ENCODE data around the gene TAF7L.
"Not testable (repeated sequence)": the region's sequence is repeated elsewhere in the genome, so short reads cannot be mapped to it uniquely, and the experiment has no call there.

Gene TAF7L

GRCh38 chrX:101290957-101291603, at the start of gene TAF7L:
TAF7L (minus strand) TSS chrX:101291334; CDS start chrX:101287543, 3,791 bp downstream.
- no peaks in the 10 kb centered on the region for H3K4me1 Mint-ChIP-seq
- H3K36me3 Mint-ChIP-seq (ENCODE audit: insufficient read depth) = no peaks in the 10 kb centered on the region
- H3K9me3 Mint-ChIP-seq = no peaks in the 10 kb centered on the region
- no peaks in the 10 kb centered on the region for H3K27me3 Mint-ChIP-seq
- ATAC-seq (replicated peaks; ENCODE audit: extremely low read depth, poor library complexity, severe bottlenecking) (no peak), DNase-seq (ENCODE audit: low spot score in 2 of 2) (no peak)
- H3K27ac Mint-ChIP-seq (ENCODE audit: low read depth) = no peak within 1 kb of the TSS
- no peak within 1 kb of the TSS for H3K4me3 Mint-ChIP-seq

GRCh38 chrX:101337776-101338271, 46.7 kb upstream of the TAF7L start:
- H3K27ac Mint-ChIP-seq (ENCODE audit: low read depth) = no peak overlapping the region
- no peaks in the 10 kb centered on the region for H3K9me3 Mint-ChIP-seq
- no peaks in the 10 kb centered on the region for H3K27me3 Mint-ChIP-seq
- H3K4me3 Mint-ChIP-seq = no peak overlapping the region
- ATAC-seq (replicated peaks; ENCODE audit: extremely low read depth, poor library complexity, severe bottlenecking) = no peak
- DNase-seq (ENCODE audit: low spot score in 2 of 2) = no peak
- no peaks in the 10 kb centered on the region for H3K4me1 Mint-ChIP-seq
- H3K36me3 Mint-ChIP-seq (ENCODE audit: insufficient read depth) = peaks cover 2% of the 10 kb centered on the region

GRCh38 chrX:101334310-101334709, 43.2 kb upstream of the TAF7L start:
- not testable (repeated sequence) for ATAC-seq (replicated peaks; ENCODE audit: extremely low read depth, poor library complexity, severe bottlenecking); H3K4me3 Mint-ChIP-seq; DNase-seq (ENCODE audit: low spot score in 2 of 2); H3K9me3 Mint-ChIP-seq; H3K36me3 Mint-ChIP-seq (ENCODE audit: insufficient read depth); H3K27me3 Mint-ChIP-seq; H3K27ac Mint-ChIP-seq (ENCODE audit: low read depth); H3K4me1 Mint-ChIP-seq

GRCh38 chrX:101326600-101326999, 35.5 kb upstream of the TAF7L start:
- not testable (repeated sequence) for DNase-seq (ENCODE audit: low spot score in 2 of 2); ATAC-seq (replicated peaks; ENCODE audit: extremely low read depth, poor library complexity, severe bottlenecking); H3K27ac Mint-ChIP-seq (ENCODE audit: low read depth); H3K4me3 Mint-ChIP-seq; H3K9me3 Mint-ChIP-seq; H3K4me1 Mint-ChIP-seq; H3K36me3 Mint-ChIP-seq (ENCODE audit: insufficient read depth); H3K27me3 Mint-ChIP-seq

- Mint-ChIP-seq H3K9me3 (no peaks in the 10 kb centered on the region), H3K4me3 (no peak overlapping the region), H3K27ac (ENCODE audit: low read depth) (no peak overlapping the region), H3K36me3 (ENCODE audit: insufficient read depth) (peaks cover 1% of the 10 kb centered on the region), H3K27me3 (no peaks in the 10 kb centered on the region), H3K4me1 (no peaks in the 10 kb centered on the region)
- no peak for ATAC-seq (replicated peaks; ENCODE audit: extremely low read depth, poor library complexity, severe bottlenecking)
- DNase-seq (ENCODE audit: low spot score in 2 of 2) = no peak
Measured at GRCh38 chrX:101303790-101304189, 12.7 kb upstream of the TAF7L start.

GRCh38 chrX:101295603-101296002, 4.5 kb upstream of the TAF7L start:
- not testable (repeated sequence) for H3K9me3 Mint-ChIP-seq; H3K4me3 Mint-ChIP-seq; ATAC-seq (replicated peaks; ENCODE audit: extremely low read depth, poor library complexity, severe bottlenecking); H3K4me1 Mint-ChIP-seq; H3K27me3 Mint-ChIP-seq; H3K36me3 Mint-ChIP-seq (ENCODE audit: insufficient read depth); DNase-seq (ENCODE audit: low spot score in 2 of 2); H3K27ac Mint-ChIP-seq (ENCODE audit: low read depth)

- Mint-ChIP-seq H3K4me1 (no peaks in the 10 kb centered on the region), H3K36me3 (ENCODE audit: insufficient read depth) (no peaks in the 10 kb centered on the region), H3K27ac (ENCODE audit: low read depth) (no peak overlapping the region), H3K9me3 (no peaks in the 10 kb centered on the region), H3K27me3 (no peaks in the 10 kb centered on the region), H3K4me3 (no peak overlapping the region)
- DNase-seq (ENCODE audit: low spot score in 2 of 2) = no peak
- no peak for ATAC-seq (replicated peaks; ENCODE audit: extremely low read depth, poor library complexity, severe bottlenecking)
Measured at GRCh38 chrX:101287402-101287801, 3.7 kb downstream of the TAF7L start.

- DNase-seq (ENCODE audit: low spot score in 2 of 2) (no peak), ATAC-seq (replicated peaks; ENCODE audit: extremely low read depth, poor library complexity, severe bottlenecking) (no peak)
- H3K9me3 Mint-ChIP-seq = no peaks in the 10 kb centered on the region
- H3K27me3 Mint-ChIP-seq = no peaks in the 10 kb centered on the region
- H3K4me3 Mint-ChIP-seq = no peak overlapping the region
- H3K36me3 Mint-ChIP-seq (ENCODE audit: insufficient read depth) = no peaks in the 10 kb centered on the region
- no peak overlapping the region for H3K27ac Mint-ChIP-seq (ENCODE audit: low read depth)
- no peaks in the 10 kb centered on the region for H3K4me1 Mint-ChIP-seq
Measured at GRCh38 chrX:101276238-101276637, 14.9 kb downstream of the TAF7L start.

GRCh38 chrX:101274198-101274597, 16.9 kb downstream of the TAF7L start:
- DNase-seq (ENCODE audit: low spot score in 2 of 2) (no peak), ATAC-seq (replicated peaks; ENCODE audit: extremely low read depth, poor library complexity, severe bottlenecking) (no peak)
- Mint-ChIP-seq H3K27ac (ENCODE audit: low read depth) (no peak overlapping the region), H3K4me1 (no peaks in the 10 kb centered on the region), H3K27me3 (no peaks in the 10 kb centered on the region), H3K9me3 (no peaks in the 10 kb centered on the region), H3K36me3 (ENCODE audit: insufficient read depth) (no peaks in the 10 kb centered on the region), H3K4me3 (no peak overlapping the region)

- H3K27me3 Mint-ChIP-seq = no peaks in the 10 kb centered on the region
- ATAC-seq (replicated peaks; ENCODE audit: extremely low read depth, poor library complexity, severe bottlenecking) = no peak
- no peak overlapping the region for H3K27ac Mint-ChIP-seq (ENCODE audit: low read depth)
- H3K9me3 Mint-ChIP-seq = no peaks in the 10 kb centered on the region
- H3K4me1 Mint-ChIP-seq = no peaks in the 10 kb centered on the region
- no peaks in the 10 kb centered on the region for H3K36me3 Mint-ChIP-seq (ENCODE audit: insufficient read depth)
- no peak overlapping the region for H3K4me3 Mint-ChIP-seq
- DNase-seq (ENCODE audit: low spot score in 2 of 2) = no peak
Measured at GRCh38 chrX:101265869-101266428, 25.2 kb downstream of the TAF7L start.

- Mint-ChIP-seq H3K36me3 (ENCODE audit: insufficient read depth) (no peaks in the 10 kb centered on the region), H3K27me3 (no peaks in the 10 kb centered on the region), H3K4me3 (no peak overlapping the region), H3K27ac (ENCODE audit: low read depth) (no peak overlapping the region), H3K9me3 (no peaks in the 10 kb centered on the region), H3K4me1 (no peaks in the 10 kb centered on the region)
- no peak for ATAC-seq (replicated peaks; ENCODE audit: extremely low read depth, poor library complexity, severe bottlenecking)
- no peak for DNase-seq (ENCODE audit: low spot score in 2 of 2)
Measured at GRCh38 chrX:101263766-101264165, 27.4 kb downstream of the TAF7L start.

GRCh38 chrX:101262590-101262989, 28.5 kb downstream of the TAF7L start:
- DNase-seq (ENCODE audit: low spot score in 2 of 2) (no peak), ATAC-seq (replicated peaks; ENCODE audit: extremely low read depth, poor library complexity, severe bottlenecking) (no peak)
- H3K4me3 Mint-ChIP-seq = no peak overlapping the region
- H3K4me1 Mint-ChIP-seq = no peaks in the 10 kb centered on the region
- no peaks in the 10 kb centered on the region for H3K36me3 Mint-ChIP-seq (ENCODE audit: insufficient read depth)
- no peak overlapping the region for H3K27ac Mint-ChIP-seq (ENCODE audit: low read depth)
- no peaks in the 10 kb centered on the region for H3K9me3 Mint-ChIP-seq
- H3K27me3 Mint-ChIP-seq = no peaks in the 10 kb centered on the region

- no peak overlapping the region for H3K4me3 Mint-ChIP-seq
- H3K27ac Mint-ChIP-seq (ENCODE audit: low read depth) = no peak overlapping the region
- DNase-seq (ENCODE audit: low spot score in 2 of 2) (no peak), ATAC-seq (replicated peaks; ENCODE audit: extremely low read depth, poor library complexity, severe bottlenecking) (no peak)
- no peaks in the 10 kb centered on the region for H3K27me3 Mint-ChIP-seq
- H3K36me3 Mint-ChIP-seq (ENCODE audit: insufficient read depth) = no peaks in the 10 kb centered on the region
- no peaks in the 10 kb centered on the region for H3K9me3 Mint-ChIP-seq
- H3K4me1 Mint-ChIP-seq = no peaks in the 10 kb centered on the region
Measured at GRCh38 chrX:101260435-101260834, 30.7 kb downstream of the TAF7L start.

All from central memory CD8-positive, alpha-beta T cell (primary cell).